AG04449 (cell line): ENCODE data around the gene MRRF.

ENCODE experiments used
- CTCF ChIA-PET: fragments of 350-600 bp; formaldehyde crosslinking; extraction: SDS; loops from one replicate; lab custom pipeline; 2021; ENCODE audit warnings: antibody characterized with exemption; lab: Yijun Ruan, JAX
- POLR2A ChIA-PET: fragments of 400-600, 350-600 bp; formaldehyde crosslinking; extraction: SDS; loops from one replicate; lab custom pipeline; 2020; ENCODE audit warnings: antibody characterized with exemption, inconsistent platforms; lab: Yijun Ruan, JAX
- DNase-seq: peaks from one replicate; pipeline ENCODE4 v3.0.0-alpha.2; 2010; ENCODE audit warnings: low read depth, low spot score
- H3K4me3 ChIP-seq: 2 replicates; pipeline ENCODE4 v1.5.1; 2011; ENCODE audit warnings: low read depth, mild to moderate bottlenecking, control low read depth, low read length
- TF ChIP-seq, protein P1 (sequence below): IDR thresholded peaks from one replicate; pipeline ENCODE4 v1.5.1; 2011; ENCODE audit warnings: mild to moderate bottlenecking, moderate library complexity, low read length, control low read depth, inconsistent platforms; ENCODE audit not compliant: insufficient read depth; ENCODE audit errors: missing control alignments

Gene MRRF

GRCh38 chr9:122338994-122339393 lies 74.3 kb downstream of the MRRF start:
- POLR2A ChIA-PET = no interaction called here

GRCh38 chr9:122339579-122339978 lies 74.9 kb downstream of the MRRF start:
- CTCF ChIA-PET = interaction anchor here (1.3 to 20.5 kb wide), 5 partner anchors 8 to 241 kb away, joined by 3 to 831 read pairs (median 10); no protein-coding TSS in a partner anchor
- H3K4me3 ChIP-seq = no peak overlapping the region
- POLR2A ChIA-PET = no interaction called here
- DNase-seq = no peak
- TF ChIP-seq, protein P1, sequence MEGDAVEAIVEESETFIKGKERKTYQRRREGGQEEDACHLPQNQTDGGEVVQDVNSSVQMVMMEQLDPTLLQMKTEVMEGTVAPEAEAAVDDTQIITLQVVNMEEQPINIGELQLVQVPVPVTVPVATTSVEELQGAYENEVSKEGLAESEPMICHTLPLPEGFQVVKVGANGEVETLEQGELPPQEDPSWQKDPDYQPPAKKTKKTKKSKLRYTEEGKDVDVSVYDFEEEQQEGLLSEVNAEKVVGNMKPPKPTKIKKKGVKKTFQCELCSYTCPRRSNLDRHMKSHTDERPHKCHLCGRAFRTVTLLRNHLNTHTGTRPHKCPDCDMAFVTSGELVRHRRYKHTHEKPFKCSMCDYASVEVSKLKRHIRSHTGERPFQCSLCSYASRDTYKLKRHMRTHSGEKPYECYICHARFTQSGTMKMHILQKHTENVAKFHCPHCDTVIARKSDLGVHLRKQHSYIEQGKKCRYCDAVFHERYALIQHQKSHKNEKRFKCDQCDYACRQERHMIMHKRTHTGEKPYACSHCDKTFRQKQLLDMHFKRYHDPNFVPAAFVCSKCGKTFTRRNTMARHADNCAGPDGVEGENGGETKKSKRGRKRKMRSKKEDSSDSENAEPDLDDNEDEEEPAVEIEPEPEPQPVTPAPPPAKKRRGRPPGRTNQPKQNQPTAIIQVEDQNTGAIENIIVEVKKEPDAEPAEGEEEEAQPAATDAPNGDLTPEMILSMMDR = no peak

More at GRCh38 chr9:122338994-122339393, 74.3 kb downstream of the MRRF start:
- TF ChIP-seq, protein P1 = no peak
- DNase-seq = no peak
- no peak overlapping the region for H3K4me3 ChIP-seq
- CTCF ChIA-PET = interaction anchor here (1.0 to 20.5 kb wide), 5 partner anchors 9 to 240 kb away, joined by 3 to 831 read pairs (median 10); no protein-coding TSS in a partner anchor

DNA sequence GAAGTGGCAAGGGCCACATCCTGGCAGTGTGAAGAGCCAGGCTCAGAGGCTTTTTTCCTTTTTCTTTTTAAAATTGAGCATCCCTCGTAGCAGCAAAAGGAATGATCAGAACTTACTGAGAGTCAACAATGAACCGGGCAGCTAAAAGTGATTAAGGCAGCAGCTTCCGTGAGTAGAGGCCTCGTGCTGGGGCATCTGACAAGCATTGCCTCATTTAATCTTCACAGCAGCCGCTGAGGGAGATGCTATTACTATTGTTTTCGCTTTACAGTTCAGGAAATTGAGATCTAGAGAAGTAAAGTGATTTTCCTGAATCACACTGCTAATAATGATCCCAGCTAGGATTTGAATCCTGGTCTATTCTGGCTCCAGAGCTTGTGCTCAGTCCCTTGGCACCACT lies 75.5 kb downstream of the MRRF start:
- ChIA-PET CTCF (interaction anchor here (1.3 to 20.5 kb wide), 4 partner anchors 10 to 241 kb away, joined by 3 to 831 read pairs (median 17); no protein-coding TSS in a partner anchor), POLR2A (no interaction called here)
- H3K4me3 ChIP-seq = no peak overlapping the region
- no peak for DNase-seq
- TF ChIP-seq, protein P1 = no peak

DNA sequence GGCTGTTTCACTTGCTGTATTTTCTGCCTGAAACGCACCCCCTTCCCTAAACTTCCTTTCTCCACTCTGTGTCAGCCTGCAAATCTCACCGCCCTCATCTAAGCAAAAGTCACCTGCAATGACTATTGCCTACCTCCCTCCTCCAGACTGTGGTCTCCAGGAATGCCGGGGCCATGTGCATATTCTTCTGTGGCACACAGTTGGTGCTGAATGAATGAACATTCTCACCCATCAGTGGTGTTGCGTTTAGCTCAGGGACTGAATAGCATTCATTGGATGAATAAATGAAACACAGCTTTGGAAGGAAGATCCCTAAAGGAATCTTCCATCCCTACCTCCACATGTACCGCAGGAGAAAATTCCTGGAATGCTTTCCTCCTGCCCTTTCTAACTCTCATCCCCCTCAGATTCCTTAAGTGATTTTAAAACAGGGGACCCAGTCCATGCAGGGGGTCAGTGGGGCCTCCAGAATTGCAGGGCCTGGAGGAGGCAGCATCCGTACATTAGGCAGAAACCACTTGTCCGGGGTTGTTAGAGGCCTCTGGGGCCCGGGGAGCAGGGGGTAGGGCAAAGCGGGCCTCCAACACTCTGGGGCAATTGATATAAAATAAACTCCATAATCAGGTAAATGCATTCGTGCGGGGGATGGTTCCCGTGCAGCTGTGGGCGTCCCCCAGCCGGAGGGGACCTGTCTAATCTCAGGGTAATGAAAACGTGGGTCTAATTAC lies 77.8 kb downstream of the MRRF start:
- DNase-seq = no peak
- TF ChIP-seq, protein P1 = no peak
- H3K4me3 ChIP-seq = no peak overlapping the region
- ChIA-PET POLR2A (no interaction called here), CTCF (interaction anchor here (0.8 to 20.5 kb wide), 4 partner anchors 8 to 240 kb away, joined by 3 to 831 read pairs (median 14); no protein-coding TSS in a partner anchor)

DNA sequence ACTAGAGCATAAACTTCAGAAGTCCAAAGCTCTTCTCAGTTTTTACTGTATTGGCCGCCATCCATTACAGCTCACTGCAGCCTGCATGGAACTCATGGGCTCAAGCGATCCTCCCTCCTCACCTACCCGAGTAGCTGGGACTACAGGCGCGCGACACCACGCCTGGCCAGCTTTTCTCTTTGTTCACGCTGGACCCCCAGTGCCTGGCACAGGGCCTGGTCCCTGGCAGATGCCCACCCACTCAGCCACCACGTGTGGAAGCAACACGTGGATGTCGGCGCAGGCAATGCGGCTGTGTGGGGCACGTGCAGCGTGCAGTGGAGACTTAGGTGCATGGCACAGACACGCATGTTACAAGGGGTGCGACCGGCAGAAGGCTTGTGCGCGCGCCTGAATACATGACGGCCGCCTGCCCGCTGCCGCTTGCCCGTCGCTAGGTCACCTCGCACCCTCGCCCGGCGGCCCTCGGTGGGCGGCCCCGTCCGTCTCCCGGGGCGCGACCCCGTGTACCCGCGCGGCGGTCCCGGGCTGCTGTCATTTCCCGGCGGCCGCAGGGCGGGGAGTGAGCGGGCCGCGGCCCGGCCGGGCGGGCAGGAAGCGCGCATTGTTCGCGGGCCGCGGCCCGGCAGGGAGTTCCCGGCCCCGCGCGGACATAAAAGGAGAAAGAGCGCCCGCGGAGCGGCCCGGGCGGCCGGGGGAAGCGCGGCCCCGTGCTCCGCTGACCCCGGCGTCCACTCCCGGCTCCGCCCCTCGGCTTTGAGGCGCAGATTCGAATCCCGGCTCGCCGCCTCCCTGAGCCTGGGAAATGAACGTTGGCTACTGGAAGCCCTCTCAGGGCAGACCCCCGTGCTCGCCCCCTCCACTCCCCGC lies 82.0 kb downstream of the MRRF start:
- POLR2A ChIA-PET = no interaction called here
- CTCF ChIA-PET = interaction anchor here (0.7 to 20.5 kb wide), 12 partner anchors 8 to 250 kb away, joined by 3 to 831 read pairs (median 3); partner anchors contain the start of genes MORN5 and NDUFA8
- TF ChIP-seq, protein P1 = no peak
- H3K4me3 ChIP-seq = peak overlapping the region; percentile 51
- DNase-seq = no peak
